CD4-positive, alpha-beta T cell (primary cell): ENCODE results near the gene RBP4. TPM values are rescaled to one million over a fixed set of nuclear protein-coding genes. Genes with fewer than 3 reads are reported as not detected.

Source experiments
- ATAC-seq: fragments of 200-7000 bp; cut with Tn5 transposase; one replicate; pipeline ENCODE4 v1.10.0; 2022; ENCODE audit warnings: mild to moderate bottlenecking; ENCODE audit not compliant: poor library complexity
- CTCF ChIA-PET: fragments of 350-600 bp; sonication (Branson Sonifier 250); formaldehyde crosslinking; loops from one replicate; lab custom pipeline; 2021; ENCODE audit warnings: antibody characterized with exemption, inconsistent platforms; lab: Charles Lee
- POLR2A ChIA-PET: fragments of 350-600 bp; sonication (Branson Sonifier 250); formaldehyde crosslinking; loops from one replicate; lab custom pipeline; 2021; ENCODE audit warnings: antibody characterized with exemption, inconsistent platforms; lab: Charles Lee
- DNase-seq, 14 experiments: peaks; one replicate each; pipeline ENCODE4 v3.0.0-alpha.2; 2013 to 2020; ENCODE audit warnings: mixed read lengths in 2 of 14
- H3K27ac ChIP-seq, 2 donors: one replicate each; pipeline versions ENCODE4 v1.5.1 to v1.7.0; 2013; ENCODE audit warnings: low read length in 2 of 2, low read depth in 1 of 2, mild to moderate bottlenecking in 1 of 2
- H3K27me3 ChIP-seq, 2 experiments: 1 replicate in 1 of 2; 2 replicates in 1 of 2; pipeline versions ENCODE4 v1.6.1 to v1.7.0; 2013; ENCODE audit warnings: low read length in 2 of 2, control low read depth in 1 of 2, mild to moderate bottlenecking in 1 of 2, moderate library complexity in 1 of 2; ENCODE audit not compliant: insufficient read depth in 2 of 2, control insufficient read depth in 1 of 2
- H3K36me3 ChIP-seq: one replicate; pipeline ENCODE4 v1.6.1; 2013; ENCODE audit warnings: low read length, control low read depth; ENCODE audit not compliant: insufficient read depth
- H3K4me1 ChIP-seq: one replicate; pipeline ENCODE4 v1.6.1; 2013; ENCODE audit warnings: low read length, control low read depth; ENCODE audit not compliant: insufficient read depth
- H3K4me3 ChIP-seq: one replicate; pipeline ENCODE4 v1.5.1; 2013; ENCODE audit warnings: mild to moderate bottlenecking, low read length, moderate library complexity
- H3K9me3 ChIP-seq, 2 experiments: 1 replicate in 1 of 2; 2 replicates in 1 of 2; pipeline versions ENCODE4 v1.6.1 to v1.7.0; 2013; ENCODE audit warnings: low read length in 2 of 2, mild to moderate bottlenecking in 2 of 2, control low read depth in 1 of 2, moderate library complexity in 1 of 2; ENCODE audit not compliant: control insufficient read depth in 1 of 2, insufficient read depth in 1 of 2
- H3K27ac Mint-ChIP-seq: one replicate; pipeline ENCODE4 v1.8.0; 2020; ENCODE audit warnings: mixed read lengths
- H3K27me3 Mint-ChIP-seq: one replicate; pipeline ENCODE4 v1.8.0; 2021; ENCODE audit warnings: mixed read lengths
- H3K36me3 Mint-ChIP-seq: one replicate; pipeline ENCODE4 v1.8.0; 2021; ENCODE audit warnings: low read depth, mixed read lengths
- H3K4me1 Mint-ChIP-seq: one replicate; pipeline ENCODE4 v1.8.0; 2021; ENCODE audit warnings: low read depth, mixed read lengths
- H3K4me3 Mint-ChIP-seq: one replicate; pipeline ENCODE4 v1.8.0; 2020; ENCODE audit warnings: mild to moderate bottlenecking, mixed read lengths
- H3K9me3 Mint-ChIP-seq: one replicate; pipeline ENCODE4 v1.8.0; 2020; ENCODE audit warnings: mixed read lengths
- intact Hi-C, 2 experiments: fragments of 100-400 bp; cut with DNase I in 1 of 2; cut with micrococcal nuclease in 1 of 2; formaldehyde crosslinking; loops; one replicate each; pipeline versions ENCODE4 v1.15.1 to v1.9.0; 2023 to 2025; cut with DNase I, micrococcal nuclease
- total RNA-seq, 174 experiments: library from RNA in 2 of 174; stranded (reverse) in 2 of 174; gene quantifications; one replicate each; pipeline ENCODE4 v1.2.3 and lab custom pipeline; 2021 to 2026
- TF ChIP-seq, protein P1 (sequence below): fragments of 200-600 bp; IDR thresholded peaks from one replicate; pipeline ENCODE4 v1.8.0; 2022; ENCODE audit warnings: antibody characterized with exemption, mild to moderate bottlenecking

RBP4 gene
- total RNA-seq, 2 experiments from 2014 or later: not detected

DNA sequence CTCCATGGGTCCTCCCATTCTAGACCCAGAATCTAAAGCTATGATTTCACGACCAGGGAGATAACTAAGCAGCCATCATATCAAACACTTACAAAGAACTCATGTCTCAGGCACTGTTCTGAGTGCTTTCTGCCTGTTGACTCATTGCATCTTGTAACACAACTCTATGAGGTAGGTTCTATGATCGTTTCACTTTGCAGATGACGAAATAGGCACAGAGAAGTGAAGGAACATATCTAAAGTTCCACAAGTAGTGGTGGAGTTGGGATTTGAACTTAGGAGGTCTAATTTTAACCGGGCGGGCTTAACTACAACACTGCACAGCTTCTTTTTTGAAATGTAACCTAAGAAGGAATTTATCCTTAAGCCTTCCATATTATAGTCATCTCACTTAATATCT is 2.9 kb downstream of the RBP4 start:
- Histone ChIP-seq H3K27me3 (peaks cover 20 to 31% of the 10 kb centered on the region in 2 experiments), H3K27ac (no peak overlapping the region), H3K9me3 (no peaks in the 10 kb centered on the region), H3K4me3 (no peak overlapping the region), H3K36me3 (no peaks in the 10 kb centered on the region), H3K4me1 (no peaks in the 10 kb centered on the region)
- no peak overlapping the region for H3K27ac Mint-ChIP-seq
- CTCF ChIA-PET: no interaction called here
- intact Hi-C loops: no loop called here
- TF ChIP-seq, protein P1, sequence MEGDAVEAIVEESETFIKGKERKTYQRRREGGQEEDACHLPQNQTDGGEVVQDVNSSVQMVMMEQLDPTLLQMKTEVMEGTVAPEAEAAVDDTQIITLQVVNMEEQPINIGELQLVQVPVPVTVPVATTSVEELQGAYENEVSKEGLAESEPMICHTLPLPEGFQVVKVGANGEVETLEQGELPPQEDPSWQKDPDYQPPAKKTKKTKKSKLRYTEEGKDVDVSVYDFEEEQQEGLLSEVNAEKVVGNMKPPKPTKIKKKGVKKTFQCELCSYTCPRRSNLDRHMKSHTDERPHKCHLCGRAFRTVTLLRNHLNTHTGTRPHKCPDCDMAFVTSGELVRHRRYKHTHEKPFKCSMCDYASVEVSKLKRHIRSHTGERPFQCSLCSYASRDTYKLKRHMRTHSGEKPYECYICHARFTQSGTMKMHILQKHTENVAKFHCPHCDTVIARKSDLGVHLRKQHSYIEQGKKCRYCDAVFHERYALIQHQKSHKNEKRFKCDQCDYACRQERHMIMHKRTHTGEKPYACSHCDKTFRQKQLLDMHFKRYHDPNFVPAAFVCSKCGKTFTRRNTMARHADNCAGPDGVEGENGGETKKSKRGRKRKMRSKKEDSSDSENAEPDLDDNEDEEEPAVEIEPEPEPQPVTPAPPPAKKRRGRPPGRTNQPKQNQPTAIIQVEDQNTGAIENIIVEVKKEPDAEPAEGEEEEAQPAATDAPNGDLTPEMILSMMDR: no peak
- no peak overlapping the region for H3K4me3 Mint-ChIP-seq
- H3K27me3 Mint-ChIP-seq: peaks cover 40% of the 10 kb centered on the region
- H3K36me3 Mint-ChIP-seq: no peaks in the 10 kb centered on the region
- ATAC-seq (no peak), DNase-seq (no peak)
- no peaks in the 10 kb centered on the region for H3K4me1 Mint-ChIP-seq
- no peaks in the 10 kb centered on the region for H3K9me3 Mint-ChIP-seq
- POLR2A ChIA-PET: no interaction called here

DNA sequence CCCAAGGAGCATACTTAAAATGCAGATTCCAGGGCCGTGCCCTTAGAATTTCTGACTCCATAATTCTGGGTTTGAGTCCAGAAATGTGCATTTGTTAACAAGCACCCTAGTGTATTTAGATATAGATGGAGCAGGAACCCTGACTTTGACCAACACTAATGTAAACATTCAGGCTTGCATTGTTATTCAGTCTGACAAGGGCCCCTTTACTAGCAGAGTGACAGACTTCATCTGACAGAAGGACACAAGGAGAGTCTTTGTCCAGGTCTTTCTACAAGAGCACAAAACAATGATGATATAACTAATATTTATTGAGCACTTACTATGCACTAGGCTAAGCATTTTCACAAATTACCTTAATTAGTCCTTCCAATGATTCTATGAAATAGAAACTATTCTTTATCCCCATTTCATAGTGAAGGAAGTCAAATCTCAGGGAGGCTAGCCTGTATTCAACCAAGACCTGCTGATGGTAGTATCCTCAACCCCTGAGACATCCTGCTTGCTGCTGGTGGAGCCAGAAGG is 3.9 kb downstream of the RBP4 start:
- TF ChIP-seq, protein P1: no peak
- Histone ChIP-seq H3K27me3 (peaks cover 15 to 20% of the 10 kb centered on the region in 2 experiments), H3K36me3 (no peaks in the 10 kb centered on the region), H3K27ac (no peak overlapping the region), H3K4me3 (no peak overlapping the region), H3K9me3 (no peaks in the 10 kb centered on the region), H3K4me1 (no peaks in the 10 kb centered on the region)
- ChIA-PET POLR2A (no interaction called here), CTCF (no interaction called here)
- Mint-ChIP-seq H3K4me1 (no peaks in the 10 kb centered on the region), H3K9me3 (no peaks in the 10 kb centered on the region), H3K36me3 (no peaks in the 10 kb centered on the region), H3K27ac (no peak overlapping the region), H3K27me3 (peaks cover 30% of the 10 kb centered on the region), H3K4me3 (no peak overlapping the region)
- ATAC-seq (no peak), DNase-seq (no peak)
- intact Hi-C loops: no loop called here

DNA sequence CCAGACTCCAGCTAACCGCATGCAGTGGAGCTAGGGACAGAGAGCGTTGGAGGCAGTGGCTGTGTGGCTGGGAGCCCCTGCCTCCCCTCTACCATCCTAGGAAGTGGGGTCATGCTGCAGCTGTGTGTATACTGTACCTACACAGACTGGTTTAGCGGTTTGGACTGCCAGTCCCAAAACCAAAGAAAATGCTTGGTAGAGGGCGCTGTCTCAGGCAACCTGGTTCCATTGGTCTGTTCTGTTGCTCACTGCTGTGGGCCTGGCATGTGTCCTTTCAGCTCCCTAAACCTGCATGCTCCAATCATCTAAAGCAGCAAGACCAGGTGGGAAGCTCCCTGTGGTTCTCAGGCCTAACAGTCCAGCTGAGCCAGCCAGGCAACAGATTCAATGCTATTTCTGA is 4.5 kb downstream of the RBP4 start:
- Histone ChIP-seq H3K9me3 (no peaks in the 10 kb centered on the region), H3K36me3 (no peaks in the 10 kb centered on the region), H3K27ac (no peak overlapping the region), H3K4me3 (no peak overlapping the region), H3K4me1 (no peaks in the 10 kb centered on the region), H3K27me3 (peaks cover 14% of the 10 kb centered on the region in 2 experiments)
- intact Hi-C loops: no loop called here
- no peak for ATAC-seq
- TF ChIP-seq, protein P1: no peak
- H3K4me3 Mint-ChIP-seq: no peak overlapping the region
- H3K36me3 Mint-ChIP-seq: no peaks in the 10 kb centered on the region
- ChIA-PET POLR2A (no interaction called here), CTCF (no interaction called here)
- H3K27ac Mint-ChIP-seq: no peak overlapping the region
- peaks cover 24% of the 10 kb centered on the region for H3K27me3 Mint-ChIP-seq
- DNase-seq: no peak
- H3K9me3 Mint-ChIP-seq: no peaks in the 10 kb centered on the region
- H3K4me1 Mint-ChIP-seq: no peaks in the 10 kb centered on the region
